Measurements from ENCODE around the gene TBC1D22A. TPM values are rescaled to one million over a fixed set of nuclear protein-coding genes. Genes with fewer than 3 reads are reported as not detected.

The TBC1D22A gene
- polyA plus RNA-seq, 1 experiment = 19.8 TPM

DNA sequence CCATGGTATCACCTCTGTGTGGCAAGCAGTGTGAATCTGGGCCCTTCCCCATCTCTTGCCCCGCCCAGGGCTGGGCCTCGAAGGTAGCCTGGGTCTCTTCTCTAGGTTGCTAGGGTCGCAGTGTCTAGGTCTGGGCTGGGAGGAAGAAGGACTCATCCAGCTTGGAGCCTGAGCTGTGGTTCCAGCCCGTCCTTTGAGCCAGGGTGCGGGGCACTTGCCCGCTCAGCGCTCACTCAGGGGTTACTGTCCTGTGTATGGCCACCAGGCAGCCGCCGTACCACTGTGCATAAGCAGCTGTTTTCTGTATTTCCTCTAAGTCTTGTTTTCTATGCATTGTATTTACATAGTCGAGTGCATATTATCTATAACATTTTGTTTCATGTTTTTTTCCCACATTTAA, 160.9 kb downstream of the TBC1D22A start:
- Histone ChIP-seq H3K4me3 (ENCODE audit: low read depth, low read length) (no peak overlapping the region), H3K27ac (ENCODE audit: low read depth, low read length) (no peak overlapping the region), H3K9me3 (ENCODE audit: control insufficient read depth, insufficient read depth, low read length) (no peaks in the 10 kb centered on the region), H3K27me3 (ENCODE audit: control insufficient read depth, insufficient read depth, low read length) (no peaks in the 10 kb centered on the region)
- ChIA-PET CTCF (no interaction called here), POLR2A (no interaction called here)
- no peak for DNase-seq (ENCODE audit: low read depth, low spot score)
- TF ChIP-seq, protein P1, sequence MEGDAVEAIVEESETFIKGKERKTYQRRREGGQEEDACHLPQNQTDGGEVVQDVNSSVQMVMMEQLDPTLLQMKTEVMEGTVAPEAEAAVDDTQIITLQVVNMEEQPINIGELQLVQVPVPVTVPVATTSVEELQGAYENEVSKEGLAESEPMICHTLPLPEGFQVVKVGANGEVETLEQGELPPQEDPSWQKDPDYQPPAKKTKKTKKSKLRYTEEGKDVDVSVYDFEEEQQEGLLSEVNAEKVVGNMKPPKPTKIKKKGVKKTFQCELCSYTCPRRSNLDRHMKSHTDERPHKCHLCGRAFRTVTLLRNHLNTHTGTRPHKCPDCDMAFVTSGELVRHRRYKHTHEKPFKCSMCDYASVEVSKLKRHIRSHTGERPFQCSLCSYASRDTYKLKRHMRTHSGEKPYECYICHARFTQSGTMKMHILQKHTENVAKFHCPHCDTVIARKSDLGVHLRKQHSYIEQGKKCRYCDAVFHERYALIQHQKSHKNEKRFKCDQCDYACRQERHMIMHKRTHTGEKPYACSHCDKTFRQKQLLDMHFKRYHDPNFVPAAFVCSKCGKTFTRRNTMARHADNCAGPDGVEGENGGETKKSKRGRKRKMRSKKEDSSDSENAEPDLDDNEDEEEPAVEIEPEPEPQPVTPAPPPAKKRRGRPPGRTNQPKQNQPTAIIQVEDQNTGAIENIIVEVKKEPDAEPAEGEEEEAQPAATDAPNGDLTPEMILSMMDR (IDR thresholded peaks at IDR 0.05; ENCODE audit: low read depth, low read length) = no peak

DNA sequence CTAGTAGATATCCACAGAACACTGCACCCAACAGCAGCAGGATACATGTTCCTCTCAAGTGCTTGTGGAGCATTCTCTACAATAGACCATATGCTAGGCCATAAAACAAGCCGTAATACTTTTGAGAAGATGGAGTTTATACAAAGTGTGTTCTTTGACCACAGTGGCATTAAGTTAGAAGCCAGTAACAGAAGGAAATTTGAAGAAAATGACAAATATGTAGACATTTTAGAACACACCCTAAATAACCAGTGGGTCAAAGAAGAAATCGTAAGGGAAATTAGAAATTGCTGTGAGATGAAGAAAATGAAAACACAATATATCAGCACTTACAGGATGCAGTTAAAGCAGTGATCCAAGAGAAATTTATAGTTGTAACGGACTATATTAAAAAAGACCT, 163.4 kb downstream of the TBC1D22A start:
- Histone ChIP-seq H3K4me3 (ENCODE audit: low read depth, low read length) (no peak overlapping the region), H3K9me3 (ENCODE audit: control insufficient read depth, insufficient read depth, low read length) (no peaks in the 10 kb centered on the region), H3K27ac (ENCODE audit: low read depth, low read length) (no peak overlapping the region), H3K27me3 (ENCODE audit: control insufficient read depth, insufficient read depth, low read length) (no peaks in the 10 kb centered on the region)
- TF ChIP-seq, protein P1 (IDR thresholded peaks at IDR 0.05; ENCODE audit: low read depth, low read length) = no peak
- DNase-seq (ENCODE audit: low read depth, low spot score) = no peak
- ChIA-PET POLR2A (no interaction called here), CTCF (no interaction called here)

DNA sequence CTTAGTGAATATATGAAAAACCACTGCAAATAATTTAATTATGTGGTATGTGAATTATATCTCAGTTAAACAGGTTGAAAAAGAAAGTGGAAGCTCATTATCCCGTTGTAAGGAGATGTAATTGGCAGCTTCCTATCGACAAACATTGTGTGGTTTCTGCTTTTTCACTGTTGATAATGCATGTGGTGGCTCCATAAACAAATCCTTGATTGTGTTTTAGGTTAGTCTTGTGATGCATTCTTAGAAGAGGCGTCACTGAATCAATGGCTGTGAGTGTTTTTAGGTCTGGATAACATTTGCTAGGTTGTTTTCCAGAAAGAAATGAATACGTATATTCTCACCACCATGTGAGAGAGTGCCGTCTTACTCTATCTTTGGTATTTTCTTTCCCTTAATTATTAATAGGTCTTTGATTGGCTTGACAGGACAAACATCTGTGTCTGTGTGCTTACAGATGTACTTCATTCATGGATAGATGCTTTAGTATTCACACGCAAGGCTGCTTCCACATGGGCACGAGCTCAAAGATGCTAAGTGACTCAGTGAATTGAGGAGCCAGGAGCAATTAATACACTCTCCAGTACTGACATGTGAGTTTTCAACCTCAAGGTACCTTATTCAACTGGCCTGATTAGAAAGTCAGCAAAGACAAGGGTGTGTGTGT, 166.7 kb downstream of the TBC1D22A start:
- ChIA-PET CTCF (no interaction called here), POLR2A (no interaction called here)
- TF ChIP-seq, protein P1 (IDR thresholded peaks at IDR 0.05; ENCODE audit: low read depth, low read length) = no peak
- no peak for DNase-seq (ENCODE audit: low read depth, low spot score)
- no peak overlapping the region for H3K4me3 ChIP-seq (ENCODE audit: low read depth, low read length)
- H3K27me3 ChIP-seq (ENCODE audit: control insufficient read depth, insufficient read depth, low read length) = no peaks in the 10 kb centered on the region
- no peak overlapping the region for H3K27ac ChIP-seq (ENCODE audit: low read depth, low read length)
- no peaks in the 10 kb centered on the region; the same call in 1 of the 2 replicates for H3K9me3 ChIP-seq (ENCODE audit: control insufficient read depth, insufficient read depth, low read length)

DNA sequence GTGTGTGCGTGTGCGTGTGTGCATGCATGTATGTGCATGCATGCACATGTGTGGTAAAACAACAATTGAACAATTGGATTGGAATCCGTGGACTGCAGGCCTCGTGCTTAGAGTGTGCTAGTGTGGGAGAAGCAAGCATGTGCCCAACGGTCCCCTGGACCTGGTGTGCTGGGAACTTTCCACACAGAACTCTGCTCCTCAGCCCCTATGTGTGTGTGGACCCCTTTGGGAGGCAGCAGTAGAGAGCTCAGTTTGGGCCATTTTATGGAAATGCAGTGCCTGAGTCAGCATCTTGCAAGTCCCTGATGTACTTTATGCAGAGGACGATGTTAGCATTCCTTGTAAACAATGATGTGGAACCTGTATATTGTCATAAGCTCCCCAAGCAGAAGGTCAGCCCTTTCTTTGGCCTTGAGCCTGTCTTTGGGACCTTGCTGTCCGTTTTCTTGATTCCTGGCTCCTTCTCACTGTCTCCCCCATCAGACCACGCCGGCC, 167.3 kb downstream of the TBC1D22A start:
- no peak overlapping the region for H3K27ac ChIP-seq (ENCODE audit: low read depth, low read length)
- H3K9me3 ChIP-seq (ENCODE audit: control insufficient read depth, insufficient read depth, low read length) = no peaks in the 10 kb centered on the region; the same call in 1 of the 2 replicates
- TF ChIP-seq, protein P1 (IDR thresholded peaks at IDR 0.05; ENCODE audit: low read depth, low read length) = no peak
- ChIA-PET POLR2A (no interaction called here), CTCF (no interaction called here)
- no peak for DNase-seq (ENCODE audit: low read depth, low spot score)
- H3K27me3 ChIP-seq (ENCODE audit: control insufficient read depth, insufficient read depth, low read length) = no peaks in the 10 kb centered on the region
- H3K4me3 ChIP-seq (ENCODE audit: low read depth, low read length) = no peak overlapping the region

DNA sequence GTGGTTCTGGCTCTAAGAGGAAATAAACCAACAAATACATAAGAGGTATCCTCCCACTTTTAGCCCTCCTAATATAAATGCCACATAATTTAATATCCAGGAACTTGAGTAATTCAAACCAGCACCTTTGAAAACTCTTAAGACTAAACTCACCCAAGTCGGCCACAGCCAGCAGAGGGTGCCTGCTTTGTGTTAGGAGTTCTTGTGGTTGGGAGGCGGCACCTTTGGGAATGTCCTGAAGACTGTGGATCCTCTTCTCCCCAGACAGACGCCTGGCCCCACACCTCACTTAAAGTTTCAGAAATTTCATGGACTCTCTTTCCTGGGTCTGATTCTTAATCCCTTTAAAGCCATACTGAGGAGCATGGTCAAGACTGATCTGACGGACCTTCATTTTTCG, 169.0 kb downstream of the TBC1D22A start:
- TF ChIP-seq, protein P1 (IDR thresholded peaks at IDR 0.05; ENCODE audit: low read depth, low read length) = peak; percentile 1; the same call in 1 of the 2 replicates
- CTCF ChIA-PET = no interaction called here
- peaks cover 3% of the 10 kb centered on the region; the same call in 1 of the 2 replicates for H3K9me3 ChIP-seq (ENCODE audit: control insufficient read depth, insufficient read depth, low read length)
- POLR2A ChIA-PET = no interaction called here
- no peak overlapping the region for H3K27ac ChIP-seq (ENCODE audit: low read depth, low read length)
- no peak for DNase-seq (ENCODE audit: low read depth, low spot score)
- no peaks in the 10 kb centered on the region for H3K27me3 ChIP-seq (ENCODE audit: control insufficient read depth, insufficient read depth, low read length)
- H3K4me3 ChIP-seq (ENCODE audit: low read depth, low read length) = no peak overlapping the region

Data from AG04450 (cell line).